Fibroblast of skin of left quadriceps (primary cell): ENCODE data around the gene SVOPL.
A peak's percentile ranks its signal among the peaks of the same experiment; 100 is the strongest.
"Not testable (repeated sequence)": the region's sequence is repeated elsewhere in the genome, so short reads cannot be mapped to it uniquely, and the experiment has no call there.

ENCODE experiments used
- DNase-seq, 2 experiments: peaks; one replicate each; pipeline ENCODE4 v3.0.0-alpha.2; 2013; ENCODE audit warnings: low read depth in 2 of 2

The SVOPL gene, protein sequence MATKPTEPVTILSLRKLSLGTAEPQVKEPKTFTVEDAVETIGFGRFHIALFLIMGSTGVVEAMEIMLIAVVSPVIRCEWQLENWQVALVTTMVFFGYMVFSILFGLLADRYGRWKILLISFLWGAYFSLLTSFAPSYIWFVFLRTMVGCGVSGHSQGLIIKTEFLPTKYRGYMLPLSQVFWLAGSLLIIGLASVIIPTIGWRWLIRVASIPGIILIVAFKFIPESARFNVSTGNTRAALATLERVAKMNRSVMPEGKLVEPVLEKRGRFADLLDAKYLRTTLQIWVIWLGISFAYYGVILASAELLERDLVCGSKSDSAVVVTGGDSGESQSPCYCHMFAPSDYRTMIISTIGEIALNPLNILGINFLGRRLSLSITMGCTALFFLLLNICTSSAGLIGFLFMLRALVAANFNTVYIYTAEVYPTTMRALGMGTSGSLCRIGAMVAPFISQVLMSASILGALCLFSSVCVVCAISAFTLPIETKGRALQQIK

DNA sequence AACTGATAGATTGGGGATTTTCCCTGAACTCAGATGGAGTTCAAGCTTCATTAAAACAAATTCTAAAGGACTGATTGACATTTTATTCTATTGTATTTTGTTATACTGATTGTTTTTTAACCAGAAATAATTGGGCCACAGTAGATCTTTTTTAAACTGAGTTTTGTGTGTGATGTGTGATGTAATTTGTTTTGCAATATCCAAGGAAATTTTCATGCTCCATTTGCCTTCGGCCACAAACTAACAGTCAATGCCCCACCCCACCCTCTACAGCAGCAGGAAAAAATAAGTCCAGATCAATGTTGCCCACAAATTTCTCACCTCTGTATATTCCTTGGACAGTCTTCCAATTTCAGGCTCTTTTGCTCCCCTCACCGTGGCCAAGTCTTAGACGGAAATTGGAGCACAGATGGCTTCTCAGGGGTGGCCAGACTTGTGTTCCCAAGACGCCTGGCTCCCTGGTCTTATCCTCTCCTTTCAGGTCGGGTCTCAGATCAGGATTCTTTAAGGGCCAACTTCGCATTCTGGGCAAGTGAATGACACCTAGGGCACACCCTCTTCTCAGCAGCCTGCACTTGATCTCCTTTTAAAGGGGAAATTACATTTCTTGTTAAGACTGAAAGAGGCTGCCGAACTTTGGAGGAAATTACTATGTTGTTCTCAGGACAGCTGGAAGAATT, at the start of gene SVOPL:
Gene SVOPL, minus strand, starts transcription at position 506 of the 680 bp plus-strand sequence. CDS start 22,317 bp downstream, outside the sequence.
- DNase-seq, result no peak

DNA sequence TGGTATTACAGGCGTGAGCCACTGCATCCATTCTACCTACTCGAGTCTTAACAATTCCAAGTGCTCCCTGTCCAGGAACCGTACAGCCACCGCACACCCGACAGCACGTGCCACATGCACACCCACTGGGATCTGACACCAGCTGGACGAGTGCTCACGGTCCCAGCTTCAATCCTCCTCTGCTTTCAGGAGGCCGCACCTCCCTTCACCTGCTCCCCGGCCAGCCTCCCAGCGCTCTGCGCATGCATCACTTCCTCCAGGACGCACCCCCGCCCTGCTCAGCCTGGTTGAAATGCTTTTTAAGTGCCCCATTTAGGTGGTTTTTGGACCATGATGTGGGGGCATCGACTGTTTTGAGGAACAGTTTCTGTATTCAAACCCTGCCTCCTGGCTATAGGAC, 49.3 kb upstream of the SVOPL start:
- no peak for DNase-seq

DNA sequence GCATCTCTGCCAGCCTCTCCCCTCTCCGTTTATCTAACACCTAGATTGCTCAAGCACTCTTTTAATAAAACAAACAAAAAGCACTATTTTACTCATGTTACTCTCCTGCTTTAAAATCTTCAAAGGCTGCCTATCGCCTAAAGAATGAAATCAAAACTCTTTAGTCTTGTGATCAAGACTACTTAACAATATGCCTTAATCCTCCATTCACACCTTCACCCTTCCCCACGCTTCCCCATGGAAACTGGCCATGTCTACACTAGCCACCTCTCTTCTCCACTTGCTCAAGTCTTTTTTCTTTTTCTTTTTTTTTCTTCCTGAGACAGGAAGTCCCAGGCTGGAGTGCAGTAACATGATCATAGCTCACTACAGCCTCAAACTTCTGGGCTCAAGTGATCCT, 48.8 kb upstream of the SVOPL start:
- no peak for DNase-seq

DNA sequence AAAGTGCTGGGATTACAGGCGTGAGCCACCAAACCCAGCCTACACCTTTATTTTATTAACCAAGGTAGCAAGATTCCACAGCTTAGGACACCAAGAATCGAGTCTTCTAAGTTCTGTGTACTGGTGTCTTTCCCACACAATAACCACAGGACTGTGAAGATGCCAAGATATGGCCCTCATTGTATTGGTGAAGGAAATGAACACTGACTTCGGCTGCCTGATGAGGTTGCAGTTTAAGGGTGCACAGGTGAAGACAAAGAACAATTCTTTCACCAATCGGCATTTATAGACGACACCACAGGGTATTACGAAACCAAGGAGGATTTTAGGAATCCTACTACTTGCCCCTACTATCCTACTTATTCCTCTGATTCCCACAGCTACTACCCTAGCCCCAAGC, 47.5 kb upstream of the SVOPL start:
- DNase-seq, result no peak

DNA sequence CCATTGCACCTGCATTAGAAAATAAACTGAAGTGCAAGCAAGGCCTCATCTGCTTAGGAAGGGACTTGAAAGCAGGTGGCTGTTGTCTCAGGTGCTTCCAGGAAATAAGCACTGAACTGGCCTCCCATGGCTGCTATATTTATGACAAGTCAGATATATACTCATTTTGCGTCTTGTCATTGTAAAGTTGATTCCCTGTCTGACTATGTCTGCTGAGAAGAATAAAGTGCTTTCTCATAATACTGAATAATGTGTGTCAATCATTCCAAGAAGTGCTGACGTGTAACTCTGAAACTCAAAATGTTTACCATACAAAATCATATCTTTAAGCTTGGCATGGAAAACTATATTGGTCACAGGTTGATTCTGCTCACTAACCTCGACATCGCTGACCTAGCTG, 44.9 kb upstream of the SVOPL start:
- DNase-seq, result no peak

DNA sequence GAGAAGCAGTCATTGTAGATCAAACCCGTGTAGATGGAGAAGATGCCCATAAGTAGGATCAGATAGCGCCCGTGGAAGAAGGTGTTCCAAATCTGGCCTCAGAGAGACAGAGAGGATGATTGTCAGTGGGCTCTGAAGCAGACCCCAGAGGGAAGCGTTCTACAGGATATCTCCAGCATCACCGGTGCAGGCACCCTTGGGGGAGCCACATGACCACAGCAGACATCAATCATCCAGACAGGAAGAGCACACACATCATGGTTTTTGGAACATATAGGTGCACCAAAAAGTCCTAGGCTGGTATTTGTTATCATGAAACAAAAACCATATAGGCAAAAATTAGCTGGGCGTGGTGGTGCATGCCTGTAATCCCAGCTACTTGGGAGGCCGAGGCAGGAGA, 44.0 kb upstream of the SVOPL start:
- DNase-seq, result no peak

DNA sequence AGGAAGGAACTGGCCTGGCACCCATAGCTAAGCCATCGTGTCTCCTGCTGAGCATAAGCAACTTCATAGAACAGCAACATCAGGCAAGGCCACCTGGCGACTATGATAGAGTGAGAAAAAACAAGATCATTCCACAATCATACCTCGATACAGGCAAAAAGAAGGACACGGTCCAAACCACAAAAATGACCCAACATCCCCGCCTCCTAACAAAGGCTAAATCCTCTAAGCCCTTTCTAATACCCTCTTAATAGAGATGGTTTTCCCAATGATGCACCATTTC, 40.2 kb upstream of the SVOPL start:
- no peak for DNase-seq

DNA sequence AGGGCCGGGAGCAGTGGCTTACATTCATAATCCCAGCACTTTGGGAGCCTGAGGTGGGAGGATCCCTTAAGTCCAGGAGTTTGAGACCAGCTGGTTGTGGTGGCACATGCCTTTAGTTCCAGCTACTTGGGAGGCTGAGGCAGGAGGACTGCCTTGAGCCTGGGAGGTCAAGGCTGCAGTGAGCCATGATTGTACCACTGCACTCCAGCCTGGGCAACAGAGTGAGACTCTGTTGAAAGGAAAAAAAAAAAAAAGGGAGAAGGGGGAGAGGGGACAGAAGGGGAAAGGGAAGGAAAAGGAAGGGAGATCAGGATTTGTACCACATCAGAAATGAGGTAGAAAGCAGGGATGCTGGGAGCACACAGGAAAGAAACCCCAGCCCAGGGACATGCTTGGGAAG, 38.7 kb upstream of the SVOPL start:
- no peak for DNase-seq

DNA sequence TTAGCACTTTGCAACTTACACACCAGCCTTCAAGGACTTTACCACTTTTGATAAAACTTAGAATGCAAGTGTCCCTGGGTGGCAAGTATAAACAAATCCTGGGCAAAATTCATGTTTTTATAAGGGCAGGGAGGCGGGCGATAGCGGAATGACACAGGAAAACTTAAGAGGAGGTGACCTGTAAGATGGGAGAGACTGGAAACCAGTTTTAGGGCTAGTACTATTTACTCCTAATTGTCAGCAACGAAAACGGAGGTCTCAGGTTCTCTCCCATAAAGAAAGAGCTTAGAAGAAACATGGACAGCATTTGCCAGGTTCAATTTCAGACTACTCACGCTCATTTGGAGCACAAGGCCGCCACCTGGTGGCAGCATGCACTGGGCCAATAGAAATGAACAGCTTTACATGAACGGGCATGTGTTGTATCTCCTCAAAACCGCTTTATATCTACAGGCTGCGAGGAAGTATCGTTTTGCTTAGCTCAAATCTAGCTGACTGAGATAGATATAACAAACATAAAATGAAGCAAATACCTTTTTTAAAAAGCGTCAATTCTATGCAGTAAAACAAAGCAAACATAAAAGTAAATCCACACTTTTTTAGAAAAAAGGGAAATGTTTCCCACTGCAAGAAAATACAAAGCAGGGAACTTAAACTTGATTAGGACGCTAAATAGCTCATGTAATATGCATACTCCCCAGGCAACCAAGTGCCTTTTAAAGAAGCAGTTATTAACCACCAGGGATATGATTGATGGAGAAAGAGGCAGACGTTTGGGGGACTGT, 37.6 kb upstream of the SVOPL start:
- DNase-seq, result peak; percentile 45 to 48

DNA sequence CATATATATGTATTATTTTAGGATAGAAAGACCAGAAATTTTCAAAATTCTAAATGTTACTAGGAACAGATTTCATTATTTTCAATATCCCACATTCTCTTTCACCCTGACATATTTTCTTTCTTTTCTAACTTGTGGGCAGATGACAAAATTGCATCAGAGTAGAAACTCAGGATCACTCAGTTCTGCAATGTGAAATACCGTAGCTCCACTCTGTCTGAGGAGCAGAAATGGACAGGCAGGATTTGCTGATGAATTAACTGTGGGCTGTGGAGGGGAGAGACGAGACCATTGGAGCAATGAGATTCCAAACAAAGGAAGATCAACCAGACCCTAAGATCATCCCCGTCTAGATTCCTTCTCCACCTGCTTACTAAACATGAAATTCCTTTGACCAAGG, 37.0 kb upstream of the SVOPL start:
- no peak for DNase-seq

DNA sequence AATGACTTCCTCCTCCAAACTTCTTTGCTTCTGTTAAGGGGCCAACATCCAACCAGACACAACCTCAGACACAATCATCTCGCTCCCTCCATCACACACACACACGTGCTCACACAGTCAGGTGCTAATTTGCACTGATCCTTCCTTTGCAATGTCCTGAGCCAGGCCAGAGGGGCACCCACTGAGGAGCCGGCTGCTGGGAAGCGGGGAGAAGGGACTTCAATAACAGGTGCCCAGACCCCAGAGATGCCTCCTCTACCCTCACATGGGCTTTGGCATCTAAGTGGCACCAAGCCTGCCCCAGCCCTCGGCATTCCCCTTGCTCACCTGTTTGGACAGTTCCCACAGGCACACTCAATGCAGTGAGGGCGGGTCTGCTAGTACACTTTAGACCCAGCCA, 34.2 kb upstream of the SVOPL start:
- no peak for DNase-seq

DNA sequence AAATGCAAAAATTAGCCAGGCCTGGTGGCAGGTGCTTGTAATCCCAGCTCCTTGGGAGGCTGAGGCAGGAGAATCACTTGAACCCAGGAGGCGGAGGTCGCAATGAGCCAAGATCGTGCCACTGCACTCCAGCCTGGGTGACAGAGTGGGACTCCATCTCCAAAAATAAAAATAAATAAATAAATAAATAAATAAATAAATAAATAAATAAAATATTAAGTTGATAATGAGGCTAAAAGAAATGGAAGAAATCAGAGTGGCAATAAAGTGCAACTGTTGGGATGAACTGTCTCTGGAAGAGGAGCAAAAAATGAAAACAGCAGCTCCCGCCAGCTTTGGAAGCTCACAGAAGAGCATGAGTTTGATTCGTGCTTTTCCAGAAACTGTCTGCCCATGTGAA, 30.6 kb upstream of the SVOPL start:
- not testable (repeated sequence) for DNase-seq

DNA sequence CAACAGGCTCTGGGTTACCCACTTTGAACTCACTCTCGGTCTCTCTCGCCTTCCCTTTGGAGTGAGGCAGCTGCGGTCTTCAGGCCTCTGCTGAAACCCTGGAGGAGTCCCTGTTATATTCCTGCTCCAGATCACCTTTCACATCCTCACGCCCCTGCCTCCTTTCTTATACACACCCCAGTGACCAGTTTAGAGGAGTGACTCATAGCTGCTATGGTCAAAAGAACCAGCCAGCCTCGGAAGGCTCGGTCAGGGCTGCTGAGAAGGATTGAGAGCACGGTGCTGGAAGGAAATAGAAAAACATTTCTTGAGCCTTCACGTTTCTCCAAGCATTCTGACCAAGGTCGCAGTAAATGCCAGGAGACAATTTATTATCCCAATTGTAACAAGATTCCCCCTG, 28.3 kb upstream of the SVOPL start:
- DNase-seq, result no peak

DNA sequence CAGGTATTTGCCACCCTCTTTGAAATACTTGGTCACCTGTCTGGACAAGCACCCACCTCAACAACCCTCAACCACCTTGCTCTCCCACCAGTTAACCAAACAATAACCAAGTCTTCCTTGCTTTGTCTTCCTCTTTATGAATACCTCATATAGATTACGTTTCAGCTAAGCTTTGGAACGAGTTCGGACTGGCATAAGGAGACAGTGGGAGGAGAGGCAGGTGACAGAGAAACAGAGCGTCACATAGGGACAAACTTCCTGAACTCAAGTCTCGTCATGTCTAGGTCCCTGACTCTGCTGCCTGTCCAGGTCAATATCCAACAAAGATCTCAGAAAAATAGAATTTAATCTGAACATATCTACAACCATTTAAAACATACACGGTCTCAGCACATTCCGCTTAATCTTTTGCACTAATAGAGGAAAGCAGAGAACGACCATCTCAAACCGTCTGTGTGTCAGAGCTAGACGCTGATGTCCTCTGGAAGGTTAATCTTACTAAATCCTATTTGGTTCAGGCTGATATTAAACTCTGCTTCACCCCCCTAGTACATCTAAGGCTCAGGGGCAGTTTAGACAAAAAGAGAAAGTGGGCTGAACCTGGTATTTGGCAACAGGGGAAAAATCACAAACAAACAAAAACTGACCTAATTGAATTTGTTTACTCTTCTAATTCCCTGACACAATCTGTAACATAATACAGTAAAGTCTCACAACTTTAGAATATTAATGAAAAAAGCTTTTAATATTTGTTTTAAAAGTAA, 26.4 kb upstream of the SVOPL start:
- no peak for DNase-seq

DNA sequence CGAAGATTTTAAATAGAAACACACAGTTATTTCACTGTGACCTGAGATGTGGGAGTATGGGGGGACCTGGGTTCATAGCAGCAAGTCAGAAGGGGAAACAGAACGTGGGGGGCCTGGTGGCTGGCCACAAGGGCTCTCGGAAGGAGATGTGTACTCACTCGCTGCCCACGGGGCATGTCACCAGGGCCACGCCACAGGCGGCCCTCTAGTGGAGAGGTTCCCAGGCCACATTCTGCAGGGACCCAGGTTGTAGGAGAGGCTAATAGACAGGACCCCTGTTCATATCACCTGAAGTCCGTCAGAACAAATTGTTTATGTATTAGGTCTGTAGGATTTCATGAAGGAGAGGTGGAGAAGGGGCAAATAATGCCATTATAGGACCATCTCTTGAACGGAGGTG, 25.1 kb upstream of the SVOPL start:
- DNase-seq, result no peak

DNA sequence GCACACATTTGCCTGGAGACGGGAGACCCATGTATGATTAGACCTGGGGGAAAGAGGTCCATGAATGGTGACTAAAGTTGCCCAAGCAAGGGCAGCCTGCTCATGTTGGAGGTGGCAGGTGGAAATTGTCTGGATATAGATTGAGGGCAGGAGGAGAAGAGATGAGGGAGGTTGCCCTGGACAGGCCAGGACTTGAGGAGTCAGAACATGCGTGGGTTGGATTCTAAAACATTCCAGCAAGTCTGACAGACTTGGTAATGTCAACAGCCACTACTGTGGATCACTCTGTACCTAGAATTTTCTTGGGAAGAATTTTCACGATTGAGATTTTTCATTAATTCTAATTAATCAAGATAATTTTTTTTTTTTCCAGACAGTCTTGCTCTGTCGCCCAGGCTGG, 19.1 kb upstream of the SVOPL start:
- DNase-seq, result no peak

DNA sequence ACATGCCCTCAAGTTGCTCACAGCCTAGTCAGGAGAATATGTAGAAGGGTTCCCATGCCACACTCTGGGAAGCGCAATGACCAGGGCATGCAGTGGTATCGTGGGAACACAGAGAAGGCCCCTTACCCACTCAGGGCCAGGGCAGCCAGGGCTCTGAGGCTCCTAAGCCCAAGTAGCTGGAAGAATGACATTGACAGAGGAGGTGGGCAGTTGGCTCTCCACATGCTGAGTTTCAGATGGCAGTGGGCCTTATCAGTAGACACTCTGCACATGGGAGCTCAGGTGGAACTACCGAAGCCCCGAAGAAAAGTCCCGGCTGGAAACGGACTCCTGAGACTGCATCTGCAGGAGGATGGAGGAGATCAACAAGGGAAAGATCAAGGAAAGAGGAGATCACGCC, 15.7 kb upstream of the SVOPL start:
- no peak for DNase-seq

DNA sequence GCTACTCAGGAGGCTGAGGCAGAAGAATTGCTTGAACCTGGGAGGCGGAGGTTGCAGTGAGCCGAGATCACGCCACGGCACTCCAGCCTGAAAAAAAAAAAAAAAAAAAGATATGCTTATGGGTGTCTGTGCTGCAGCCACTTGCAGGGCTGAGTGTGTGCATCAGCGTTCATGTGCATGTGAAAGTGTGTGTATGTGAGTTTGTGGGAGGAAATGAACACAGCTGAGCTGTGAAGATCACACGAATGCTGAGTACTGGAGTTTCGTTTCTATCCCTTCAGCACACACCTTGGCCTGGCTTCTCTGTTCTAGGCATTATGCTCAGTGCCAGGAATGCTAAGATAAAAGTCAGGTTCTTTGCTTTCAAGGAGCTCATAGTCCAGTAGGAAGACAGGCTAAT, 12.0 kb upstream of the SVOPL start:
- DNase-seq, result no peak

DNA sequence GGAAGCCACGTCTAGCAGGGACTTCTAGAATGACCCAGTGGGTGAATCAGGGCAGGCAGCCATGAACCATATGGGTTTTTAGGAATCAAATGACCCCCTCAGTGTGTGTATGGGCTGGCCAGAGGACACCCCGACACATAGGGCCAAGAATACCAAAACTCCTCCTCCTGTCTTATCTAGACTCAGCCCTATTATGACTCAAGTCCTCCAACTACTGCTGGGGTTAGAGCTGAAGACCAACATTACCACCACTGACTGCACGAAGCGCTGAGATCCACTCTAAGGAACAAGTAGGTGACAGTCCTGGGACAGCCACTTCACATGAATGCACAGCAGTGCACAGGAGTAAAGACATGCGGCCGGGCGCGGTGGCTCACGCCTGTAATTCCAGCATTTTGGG, 11.5 kb upstream of the SVOPL start:
- DNase-seq, result no peak

DNA sequence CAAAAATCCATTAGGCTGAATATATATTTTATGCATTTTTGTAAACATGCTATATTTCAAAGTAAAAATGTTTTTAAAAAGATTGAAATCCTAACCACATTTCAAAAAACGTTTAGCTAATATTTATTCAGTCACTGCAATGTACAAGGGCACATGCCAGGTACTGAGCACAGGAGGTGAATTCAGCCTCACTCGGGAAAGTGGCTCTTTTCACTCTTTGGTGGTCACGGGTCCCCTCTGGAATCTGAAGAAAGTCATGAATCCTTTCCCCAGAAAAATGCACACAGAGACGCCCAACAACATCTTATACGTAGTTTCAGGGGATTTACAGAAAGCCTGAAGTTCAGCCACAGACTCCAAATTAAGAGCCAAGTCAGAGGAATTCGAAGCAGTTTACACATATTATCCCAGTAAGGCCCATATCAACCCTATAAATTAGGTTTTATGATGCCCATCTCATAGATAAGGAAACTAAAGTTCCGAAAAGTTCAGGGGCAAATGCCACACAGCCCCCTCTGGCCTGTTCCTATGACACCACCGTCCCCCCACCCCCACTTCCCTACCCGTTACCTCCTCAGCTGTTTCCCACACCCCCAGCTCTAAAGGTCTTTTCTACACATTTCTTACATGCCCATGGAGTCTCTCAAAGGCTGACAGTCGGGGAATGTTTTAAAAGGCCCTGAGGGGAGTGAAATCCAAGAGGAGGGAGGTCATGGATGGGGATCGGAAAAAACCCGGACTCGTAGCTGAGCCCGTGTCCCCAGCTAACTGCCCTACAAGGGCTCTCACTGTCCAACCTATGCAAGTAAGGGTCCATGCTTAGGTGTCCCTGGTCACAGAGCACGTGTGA, 9.6 kb upstream of the SVOPL start:
- DNase-seq, result no peak

DNA sequence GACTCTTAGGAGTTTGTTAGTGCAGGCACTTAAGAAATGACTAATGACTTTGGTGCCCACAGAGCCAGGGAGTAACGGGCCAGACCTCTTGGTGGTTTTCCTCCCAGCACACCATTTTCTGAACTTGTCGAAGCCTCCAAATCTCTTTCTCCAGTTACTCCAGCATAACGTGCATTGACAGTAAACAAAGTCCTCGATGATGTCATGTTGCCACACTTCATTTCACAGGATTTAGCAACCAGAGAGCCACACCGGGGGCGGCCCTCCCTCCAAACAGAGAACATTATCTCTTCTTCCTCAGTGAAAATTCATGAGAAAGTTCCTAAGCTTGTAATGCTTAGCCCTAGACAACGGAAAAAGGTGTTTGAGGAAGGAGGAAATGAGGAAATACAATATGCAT, 4.0 kb upstream of the SVOPL start:
- DNase-seq, result no peak
